Measurements from ENCODE around the gene SMAP1.
"Not testable (repeated sequence)": the region's sequence is repeated elsewhere in the genome, so short reads cannot be mapped to it uniquely, and the experiment has no call there.

The SMAP1 gene

GRCh38 chr6:70684794-70685493 is 17.3 kb downstream of the SMAP1 start:
- peak; percentile 15 for DNase-seq

GRCh38 chr6:70685494-70686180 is 18.0 kb downstream of the SMAP1 start:
- DNase-seq, result no peak

GRCh38 chr6:70686548-70687133 is 19.0 kb downstream of the SMAP1 start:
- DNase-seq, result peak; percentile 74

- DNase-seq, result no peak
These were observed 26.2 kb downstream of the SMAP1 start for GRCh38 chr6:70693887-70694286.

GRCh38 chr6:70694371-70694770 is 26.7 kb downstream of the SMAP1 start:
- no peak for DNase-seq

GRCh38 chr6:70700922-70701876 is 33.5 kb downstream of the SMAP1 start:
- DNase-seq, result no peak

- no peak for DNase-seq
These were observed 38.1 kb downstream of the SMAP1 start for GRCh38 chr6:70705772-70706171.

GRCh38 chr6:70706491-70707123 is 38.9 kb downstream of the SMAP1 start:
- DNase-seq, result peak; percentile 73

GRCh38 chr6:70707893-70708292 is 40.2 kb downstream of the SMAP1 start:
- DNase-seq, result no peak

- no peak for DNase-seq
These were observed 40.8 kb downstream of the SMAP1 start for GRCh38 chr6:70708448-70708847.

- no peak for DNase-seq
These were observed 42.1 kb downstream of the SMAP1 start for GRCh38 chr6:70709826-70710225.

- DNase-seq, result no peak
These were observed 47.1 kb downstream of the SMAP1 start for GRCh38 chr6:70714716-70715257.

- DNase-seq, result no peak
These were observed 49.5 kb downstream of the SMAP1 start for GRCh38 chr6:70717038-70717801.

GRCh38 chr6:70724524-70724923 is 56.8 kb downstream of the SMAP1 start:
- no peak for DNase-seq

- DNase-seq, result peak; percentile 30
These were observed 58.2 kb downstream of the SMAP1 start for GRCh38 chr6:70725817-70726415.

GRCh38 chr6:70734381-70734780 is 66.7 kb downstream of the SMAP1 start:
- no peak for DNase-seq

GRCh38 chr6:70734979-70735378 is 67.3 kb downstream of the SMAP1 start:
- no peak for DNase-seq

GRCh38 chr6:70735513-70735912 is 67.8 kb downstream of the SMAP1 start:
- DNase-seq, result no peak

GRCh38 chr6:70738028-70738427 is 70.3 kb downstream of the SMAP1 start:
- DNase-seq, result no peak

- DNase-seq, result no peak
These were observed 71.9 kb downstream of the SMAP1 start for GRCh38 chr6:70739534-70739933.

GRCh38 chr6:70740746-70741145 is 73.1 kb downstream of the SMAP1 start:
- not testable (repeated sequence) for DNase-seq

Measured in RPMI8226 (cell line).